ENCODE measurements around the gene VAMP7. TPM values are rescaled to one million over a fixed set of nuclear protein-coding genes. Genes with fewer than 3 reads are reported as not detected.

VAMP7 gene
- total and polyA plus RNA-seq, 2 of the 8 experiments (the other 6 are each of a cell fraction or from before 2014, with no cell fraction given): 14.2 to 22.1 TPM

DNA sequence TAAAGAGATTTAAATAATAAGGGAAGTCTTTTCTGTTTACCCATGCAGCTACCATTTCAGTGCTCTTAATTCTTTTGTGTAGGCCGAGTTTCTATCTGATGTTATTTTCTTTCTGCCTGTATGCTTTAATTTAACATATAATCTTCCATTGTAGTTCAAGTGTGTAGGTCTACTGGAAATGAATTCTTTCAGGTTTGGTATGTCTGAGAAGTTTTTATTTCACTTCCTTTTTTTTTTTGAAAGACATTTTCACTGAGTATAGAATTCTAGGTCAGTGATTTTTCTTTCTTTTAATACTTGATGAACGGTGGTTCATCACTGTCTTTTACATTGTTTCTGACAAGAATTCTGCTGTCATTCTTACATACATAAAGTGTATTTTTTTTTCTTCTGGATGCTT is 42.1 kb downstream of the VAMP7 start:
- DNase-seq (ENCODE audit: low read depth in 1 of 2, low spot score in 2 of 2): no peak
- no peak overlapping the region for H2BK20ac ChIP-seq (ENCODE audit: low read length)
- peaks cover 0 to 6% (median under 1%) of the 10 kb centered on the region in 4 experiments; a peak in 3 of 8 replicates for H3K36me3 ChIP-seq (ENCODE audit: control insufficient read depth in 2 of 4, insufficient read depth in 4 of 4, low read length in 3 of 4)
- no peak overlapping the region for H4K91ac ChIP-seq (replicated peaks; ENCODE audit: insufficient read length, low read length)
- no peak overlapping the region for H2BK15ac ChIP-seq (ENCODE audit: low read length)
- H3K4ac ChIP-seq (replicated peaks; ENCODE audit: insufficient read length, low read depth, low read length): no peak overlapping the region
- H3K4me3 ChIP-seq (ENCODE audit: extremely low read depth in 1 of 4, insufficient read depth in 2 of 4, low read depth in 3 of 4, low read length in 4 of 4): no peak overlapping the region
- H3K14ac ChIP-seq (ENCODE audit: insufficient read length): no peak overlapping the region
- no peak overlapping the region for H4K5ac ChIP-seq (ENCODE audit: insufficient read length, low read depth, low read length)
- no peak overlapping the region for H3K23ac ChIP-seq (ENCODE audit: insufficient read length)
- no peak overlapping the region for H2AK5ac ChIP-seq (ENCODE audit: low read depth, low read length)
- no peak for FAIRE-seq
- H2AFZ ChIP-seq (ENCODE audit: low read length): no peak overlapping the region
- H3K4me1 ChIP-seq (replicated peaks in 1 of 4; ENCODE audit: control insufficient read depth in 3 of 4, insufficient read depth in 4 of 4, low read length in 3 of 4): no peaks in the 10 kb centered on the region
- H2BK12ac ChIP-seq (ENCODE audit: low read depth, low read length): no peak overlapping the region
- no peak overlapping the region for H2BK5ac ChIP-seq (ENCODE audit: low read depth, low read length)
- H3K27ac ChIP-seq (ENCODE audit: low read depth, low read length): no peak overlapping the region
- no peak overlapping the region for H3K56ac ChIP-seq (replicated peaks; ENCODE audit: insufficient read length, low read depth, low read length)
- H4K20me1 ChIP-seq (replicated peaks in 1 of 2; ENCODE audit: control insufficient read depth in 1 of 2, insufficient read depth in 2 of 2, low read length in 2 of 2): no peaks in the 10 kb centered on the region
- no peaks in the 10 kb centered on the region for H3K27me3 ChIP-seq (replicated peaks in 1 of 4; ENCODE audit: control insufficient read depth in 3 of 4, extremely low read depth in 1 of 4, insufficient read depth in 3 of 4, low read length in 3 of 4)
- H3K18ac ChIP-seq (ENCODE audit: extremely low read depth, low read length): no peak overlapping the region
- H3K9ac ChIP-seq (replicated peaks in 1 of 4; ENCODE audit: extremely low read depth in 1 of 4, low read depth in 3 of 4, low read length in 3 of 4): no peak overlapping the region
- no peak overlapping the region for H2BK120ac ChIP-seq (replicated peaks; ENCODE audit: low read depth, low read length)
- CTCF ChIA-PET (ENCODE audit: partially characterized antibody): no interaction called here
- H3K79me2 ChIP-seq (ENCODE audit: control insufficient read depth in 1 of 2, insufficient read depth in 2 of 2, low read length in 2 of 2): no peaks in the 10 kb centered on the region
- no peak overlapping the region for H3K4me2 ChIP-seq (ENCODE audit: insufficient read depth in 1 of 2, low read depth in 2 of 2, low read length in 2 of 2)
- no peak overlapping the region for H4K8ac ChIP-seq (ENCODE audit: extremely low read depth, insufficient read depth, low read length)
- H3K79me1 ChIP-seq (ENCODE audit: low read depth, low read length): no peaks in the 10 kb centered on the region
- H3K9me3 ChIP-seq (ENCODE audit: insufficient read depth in 2 of 2, low read depth in 1 of 2, low read length in 1 of 2): peaks cover 3 to 12% of the 10 kb centered on the region in 2 experiments
- no peaks in the 10 kb centered on the region for H3K23me2 ChIP-seq (ENCODE audit: low read depth, low read length)
- POLR2A ChIA-PET (ENCODE audit: partially characterized antibody): no interaction called here
- WGBS, 2 experiments (ENCODE audit: extremely low coverage in 1 of 2, insufficient coverage in 1 of 2, insufficient read length in 1 of 2, insufficient replicate concordance in 2 of 2, low coverage in 1 of 2, low lambda C conversion rate in 2 of 2, missing lambda C conversion rate in 1 of 2): 83% methylated on average over 2 of the region's 2 CpGs; no CpG with 5 or more reads in 1 of the 2 experiments
- TF ChIP-seq GTF2F1 (IDR thresholded peaks at IDR 0.05; ENCODE audit: borderline replicate concordance, low read depth, low read length) (no peak), CTBP2 (IDR thresholded peaks at IDR 0.05; ENCODE audit: borderline replicate concordance, insufficient read depth, insufficient read length, low read length) (no peak), HDAC2 (IDR thresholded peaks at IDR 0.05; ENCODE audit: borderline replicate concordance in 1 of 2, low read depth in 2 of 2, low read length in 2 of 2) (no peak)
